GM23248 (cell line): ENCODE data around the gene SLC6A1.

Source experiments
- EZH2 ChIP-seq: fragments of 200-600 bp; sonication (generic); IDR thresholded peaks from 2 replicates; pipeline ENCODE4 v1.6.1; 2018; ENCODE audit warnings: antibody characterized with exemption, mild to moderate bottlenecking; ENCODE audit not compliant: insufficient read depth, poor library complexity, severe bottlenecking
- EZH2phosphoT487 ChIP-seq: fragments of 200-600 bp; sonication (generic); IDR thresholded peaks from 2 replicates; pipeline ENCODE4 v1.6.1; 2018; ENCODE audit warnings: antibody characterized with exemption, moderate library complexity, mild to moderate bottlenecking, low read depth; ENCODE audit not compliant: insufficient read depth

DNA sequence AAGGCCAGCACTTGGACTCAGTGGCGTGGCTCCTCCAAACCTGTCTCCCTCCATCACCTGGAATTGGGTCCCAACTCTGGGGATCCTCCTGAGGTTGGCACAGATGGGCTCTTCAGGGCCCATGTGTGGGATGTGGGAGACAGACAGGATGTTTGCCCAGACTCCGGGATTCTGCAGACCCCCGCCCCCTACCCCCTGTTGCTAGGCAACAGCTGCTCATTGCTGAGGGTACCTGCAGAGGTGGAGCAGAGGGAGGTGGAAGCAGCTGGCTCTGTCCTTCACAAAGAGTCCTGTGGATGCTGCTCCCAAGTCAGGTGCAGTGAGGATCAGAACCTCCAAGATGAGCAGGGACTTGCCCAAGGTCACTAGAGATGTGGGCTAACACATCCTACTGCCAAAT, 40.0 kb upstream of the SLC6A1 start:
- TF ChIP-seq EZH2: no peak
- no peak for TF ChIP-seq EZH2phosphoT487
